Measurements from ENCODE around the gene GIMAP5. TPM values are rescaled to one million over a fixed set of nuclear protein-coding genes. Genes with fewer than 3 reads are reported as not detected.

GIMAP5 gene
- total RNA-seq (2021) (0.24 to 0.46 TPM (median 0.39 TPM) in 3 replicates), Bru-seq, nascent RNA (not detected)
- long read RNA-seq, experiment 1 = 0 reads
- long read RNA-seq, experiment 2 = 0 reads
- long read RNA-seq, experiment 3 = 0 reads

DNA sequence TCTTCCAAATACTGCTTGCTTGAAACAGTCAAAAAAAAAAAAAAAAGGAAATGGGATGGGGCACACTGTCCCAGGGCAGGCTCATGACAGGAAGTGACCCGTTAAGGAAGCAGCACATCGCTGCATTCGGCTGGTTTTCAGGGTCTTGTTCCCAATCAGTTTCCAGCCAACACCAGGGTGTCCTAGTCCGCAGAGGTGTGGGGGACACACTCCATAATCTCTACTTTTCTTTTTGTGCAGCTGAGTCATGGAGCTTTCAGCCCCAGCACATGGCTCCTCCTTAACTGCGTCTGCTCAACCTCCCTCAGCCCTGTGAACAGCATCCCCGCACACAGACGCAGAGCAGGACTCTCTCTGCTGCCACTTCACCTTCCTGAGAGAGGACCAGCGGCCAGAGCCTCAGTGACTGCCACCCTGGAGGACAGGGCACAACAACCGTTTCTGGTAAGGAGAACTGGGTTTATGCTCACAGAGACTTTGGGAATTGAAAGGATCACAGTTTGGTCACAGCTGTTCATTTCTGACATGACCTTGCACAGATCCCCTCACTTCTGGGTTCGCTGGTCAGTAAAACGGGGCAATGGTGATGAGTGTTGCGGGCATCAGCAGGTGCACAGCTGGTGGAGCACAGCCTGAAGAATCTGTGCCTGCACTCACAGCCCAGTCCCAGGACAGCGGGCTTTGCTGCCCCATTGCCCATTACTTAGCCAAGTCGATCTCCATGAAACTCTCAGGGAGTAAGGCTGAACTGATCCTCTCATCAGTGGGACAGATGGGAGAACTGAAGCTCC, at the start of gene GIMAP5:
Gene GIMAP5 (plus strand): TSS at position 154 of the 791 bp plus-strand sequence. CDS start 3,467 bp downstream, outside the sequence.
- TF ChIP-seq, protein P1, sequence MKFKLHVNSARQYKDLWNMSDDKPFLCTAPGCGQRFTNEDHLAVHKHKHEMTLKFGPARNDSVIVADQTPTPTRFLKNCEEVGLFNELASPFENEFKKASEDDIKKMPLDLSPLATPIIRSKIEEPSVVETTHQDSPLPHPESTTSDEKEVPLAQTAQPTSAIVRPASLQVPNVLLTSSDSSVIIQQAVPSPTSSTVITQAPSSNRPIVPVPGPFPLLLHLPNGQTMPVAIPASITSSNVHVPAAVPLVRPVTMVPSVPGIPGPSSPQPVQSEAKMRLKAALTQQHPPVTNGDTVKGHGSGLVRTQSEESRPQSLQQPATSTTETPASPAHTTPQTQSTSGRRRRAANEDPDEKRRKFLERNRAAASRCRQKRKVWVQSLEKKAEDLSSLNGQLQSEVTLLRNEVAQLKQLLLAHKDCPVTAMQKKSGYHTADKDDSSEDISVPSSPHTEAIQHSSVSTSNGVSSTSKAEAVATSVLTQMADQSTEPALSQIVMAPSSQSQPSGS (CRISPR knock-in tag; IDR thresholded peaks at IDR 0.05; ENCODE audit: borderline replicate concordance, low read depth) = no peak
- TF ChIP-seq, protein P2, sequence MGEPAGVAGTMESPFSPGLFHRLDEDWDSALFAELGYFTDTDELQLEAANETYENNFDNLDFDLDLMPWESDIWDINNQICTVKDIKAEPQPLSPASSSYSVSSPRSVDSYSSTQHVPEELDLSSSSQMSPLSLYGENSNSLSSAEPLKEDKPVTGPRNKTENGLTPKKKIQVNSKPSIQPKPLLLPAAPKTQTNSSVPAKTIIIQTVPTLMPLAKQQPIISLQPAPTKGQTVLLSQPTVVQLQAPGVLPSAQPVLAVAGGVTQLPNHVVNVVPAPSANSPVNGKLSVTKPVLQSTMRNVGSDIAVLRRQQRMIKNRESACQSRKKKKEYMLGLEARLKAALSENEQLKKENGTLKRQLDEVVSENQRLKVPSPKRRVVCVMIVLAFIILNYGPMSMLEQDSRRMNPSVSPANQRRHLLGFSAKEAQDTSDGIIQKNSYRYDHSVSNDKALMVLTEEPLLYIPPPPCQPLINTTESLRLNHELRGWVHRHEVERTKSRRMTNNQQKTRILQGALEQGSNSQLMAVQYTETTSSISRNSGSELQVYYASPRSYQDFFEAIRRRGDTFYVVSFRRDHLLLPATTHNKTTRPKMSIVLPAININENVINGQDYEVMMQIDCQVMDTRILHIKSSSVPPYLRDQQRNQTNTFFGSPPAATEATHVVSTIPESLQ (CRISPR knock-in tag; IDR thresholded peaks at IDR 0.05) = no peak
- TF ChIP-seq NR1H2 (CRISPR knock-in tag; IDR thresholded peaks at IDR 0.05) = no peak
- TF ChIP-seq NR3C1 (CRISPR knock-in tag; conservative IDR thresholded peaks at IDR 0.05; ENCODE audit: low read depth) = no peak
- no peak for TF ChIP-seq ZNF423 (CRISPR knock-in tag; IDR thresholded peaks at IDR 0.05)
- TF ChIP-seq CREB1 (CRISPR knock-in tag; IDR thresholded peaks at IDR 0.05) = no peak
- TF ChIP-seq, protein P3, sequence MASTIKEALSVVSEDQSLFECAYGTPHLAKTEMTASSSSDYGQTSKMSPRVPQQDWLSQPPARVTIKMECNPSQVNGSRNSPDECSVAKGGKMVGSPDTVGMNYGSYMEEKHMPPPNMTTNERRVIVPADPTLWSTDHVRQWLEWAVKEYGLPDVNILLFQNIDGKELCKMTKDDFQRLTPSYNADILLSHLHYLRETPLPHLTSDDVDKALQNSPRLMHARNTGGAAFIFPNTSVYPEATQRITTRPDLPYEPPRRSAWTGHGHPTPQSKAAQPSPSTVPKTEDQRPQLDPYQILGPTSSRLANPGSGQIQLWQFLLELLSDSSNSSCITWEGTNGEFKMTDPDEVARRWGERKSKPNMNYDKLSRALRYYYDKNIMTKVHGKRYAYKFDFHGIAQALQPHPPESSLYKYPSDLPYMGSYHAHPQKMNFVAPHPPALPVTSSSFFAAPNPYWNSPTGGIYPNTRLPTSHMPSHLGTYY (CRISPR knock-in tag; IDR thresholded peaks at IDR 0.05) = no peak
- TF ChIP-seq, protein P4, sequence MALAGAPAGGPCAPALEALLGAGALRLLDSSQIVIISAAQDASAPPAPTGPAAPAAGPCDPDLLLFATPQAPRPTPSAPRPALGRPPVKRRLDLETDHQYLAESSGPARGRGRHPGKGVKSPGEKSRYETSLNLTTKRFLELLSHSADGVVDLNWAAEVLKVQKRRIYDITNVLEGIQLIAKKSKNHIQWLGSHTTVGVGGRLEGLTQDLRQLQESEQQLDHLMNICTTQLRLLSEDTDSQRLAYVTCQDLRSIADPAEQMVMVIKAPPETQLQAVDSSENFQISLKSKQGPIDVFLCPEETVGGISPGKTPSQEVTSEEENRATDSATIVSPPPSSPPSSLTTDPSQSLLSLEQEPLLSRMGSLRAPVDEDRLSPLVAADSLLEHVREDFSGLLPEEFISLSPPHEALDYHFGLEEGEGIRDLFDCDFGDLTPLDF (CRISPR knock-in tag; IDR thresholded peaks at IDR 0.05) = no peak
- TF ChIP-seq JUN (CRISPR knock-in tag; IDR thresholded peaks at IDR 0.05) = no peak
- no peak for TF ChIP-seq NFYB (CRISPR knock-in tag; conservative IDR thresholded peaks at IDR 0.05; ENCODE audit: low read depth)
- TF ChIP-seq ZNF396 (CRISPR knock-in tag; IDR thresholded peaks at IDR 0.05; ENCODE audit: borderline replicate concordance) = no peak
- TF ChIP-seq SP1 (CRISPR knock-in tag; conservative IDR thresholded peaks at IDR 0.05) = no peak
- TF ChIP-seq TP53 (CRISPR knock-in tag; IDR thresholded peaks at IDR 0.05) = no peak
- TF ChIP-seq NFE2L1 (CRISPR knock-in tag; IDR thresholded peaks at IDR 0.05) = no peak
- TF ChIP-seq, protein P5, sequence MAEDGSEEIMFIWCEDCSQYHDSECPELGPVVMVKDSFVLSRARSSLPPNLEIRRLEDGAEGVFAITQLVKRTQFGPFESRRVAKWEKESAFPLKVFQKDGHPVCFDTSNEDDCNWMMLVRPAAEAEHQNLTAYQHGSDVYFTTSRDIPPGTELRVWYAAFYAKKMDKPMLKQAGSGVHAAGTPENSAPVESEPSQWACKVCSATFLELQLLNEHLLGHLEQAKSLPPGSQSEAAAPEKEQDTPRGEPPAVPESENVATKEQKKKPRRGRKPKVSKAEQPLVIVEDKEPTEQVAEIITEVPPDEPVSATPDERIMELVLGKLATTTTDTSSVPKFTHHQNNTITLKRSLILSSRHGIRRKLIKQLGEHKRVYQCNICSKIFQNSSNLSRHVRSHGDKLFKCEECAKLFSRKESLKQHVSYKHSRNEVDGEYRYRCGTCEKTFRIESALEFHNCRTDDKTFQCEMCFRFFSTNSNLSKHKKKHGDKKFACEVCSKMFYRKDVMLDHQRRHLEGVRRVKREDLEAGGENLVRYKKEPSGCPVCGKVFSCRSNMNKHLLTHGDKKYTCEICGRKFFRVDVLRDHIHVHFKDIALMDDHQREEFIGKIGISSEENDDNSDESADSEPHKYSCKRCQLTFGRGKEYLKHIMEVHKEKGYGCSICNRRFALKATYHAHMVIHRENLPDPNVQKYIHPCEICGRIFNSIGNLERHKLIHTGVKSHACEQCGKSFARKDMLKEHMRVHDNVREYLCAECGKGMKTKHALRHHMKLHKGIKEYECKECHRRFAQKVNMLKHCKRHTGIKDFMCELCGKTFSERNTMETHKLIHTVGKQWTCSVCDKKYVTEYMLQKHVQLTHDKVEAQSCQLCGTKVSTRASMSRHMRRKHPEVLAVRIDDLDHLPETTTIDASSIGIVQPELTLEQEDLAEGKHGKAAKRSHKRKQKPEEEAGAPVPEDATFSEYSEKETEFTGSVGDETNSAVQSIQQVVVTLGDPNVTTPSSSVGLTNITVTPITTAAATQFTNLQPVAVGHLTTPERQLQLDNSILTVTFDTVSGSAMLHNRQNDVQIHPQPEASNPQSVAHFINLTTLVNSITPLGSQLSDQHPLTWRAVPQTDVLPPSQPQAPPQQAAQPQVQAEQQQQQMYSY (CRISPR knock-in tag; IDR thresholded peaks at IDR 0.05) = no peak
- no peak for TF ChIP-seq GRHL2 (CRISPR knock-in tag; IDR thresholded peaks at IDR 0.05; ENCODE audit: insufficient replicate concordance, severe bottlenecking)
- TF ChIP-seq, protein P6, sequence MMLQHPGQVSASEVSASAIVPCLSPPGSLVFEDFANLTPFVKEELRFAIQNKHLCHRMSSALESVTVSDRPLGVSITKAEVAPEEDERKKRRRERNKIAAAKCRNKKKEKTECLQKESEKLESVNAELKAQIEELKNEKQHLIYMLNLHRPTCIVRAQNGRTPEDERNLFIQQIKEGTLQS (CRISPR knock-in tag; conservative IDR thresholded peaks at IDR 0.05) = no peak
- TF ChIP-seq, protein P7, sequence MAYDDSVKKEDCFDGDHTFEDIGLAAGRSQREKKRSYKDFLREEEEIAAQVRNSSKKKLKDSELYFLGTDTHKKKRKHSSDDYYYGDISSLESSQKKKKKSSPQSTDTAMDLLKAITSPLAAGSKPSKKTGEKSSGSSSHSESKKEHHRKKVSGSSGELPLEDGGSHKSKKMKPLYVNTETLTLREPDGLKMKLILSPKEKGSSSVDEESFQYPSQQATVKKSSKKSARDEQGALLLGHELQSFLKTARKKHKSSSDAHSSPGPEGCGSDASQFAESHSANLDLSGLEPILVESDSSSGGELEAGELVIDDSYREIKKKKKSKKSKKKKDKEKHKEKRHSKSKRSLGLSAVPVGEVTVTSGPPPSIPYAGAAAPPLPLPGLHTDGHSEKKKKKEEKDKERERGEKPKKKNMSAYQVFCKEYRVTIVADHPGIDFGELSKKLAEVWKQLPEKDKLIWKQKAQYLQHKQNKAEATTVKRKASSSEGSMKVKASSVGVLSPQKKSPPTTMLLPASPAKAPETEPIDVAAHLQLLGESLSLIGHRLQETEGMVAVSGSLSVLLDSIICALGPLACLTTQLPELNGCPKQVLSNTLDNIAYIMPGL (CRISPR knock-in tag; IDR thresholded peaks at IDR 0.05) = no peak
- TF ChIP-seq, protein P8, sequence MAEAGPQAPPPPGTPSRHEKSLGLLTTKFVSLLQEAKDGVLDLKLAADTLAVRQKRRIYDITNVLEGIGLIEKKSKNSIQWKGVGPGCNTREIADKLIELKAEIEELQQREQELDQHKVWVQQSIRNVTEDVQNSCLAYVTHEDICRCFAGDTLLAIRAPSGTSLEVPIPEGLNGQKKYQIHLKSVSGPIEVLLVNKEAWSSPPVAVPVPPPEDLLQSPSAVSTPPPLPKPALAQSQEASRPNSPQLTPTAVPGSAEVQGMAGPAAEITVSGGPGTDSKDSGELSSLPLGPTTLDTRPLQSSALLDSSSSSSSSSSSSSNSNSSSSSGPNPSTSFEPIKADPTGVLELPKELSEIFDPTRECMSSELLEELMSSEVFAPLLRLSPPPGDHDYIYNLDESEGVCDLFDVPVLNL (CRISPR knock-in tag; IDR thresholded peaks at IDR 0.05; ENCODE audit: borderline replicate concordance, low read depth) = no peak
- TF ChIP-seq ZBTB21 (CRISPR knock-in tag; IDR thresholded peaks at IDR 0.05; ENCODE audit: borderline replicate concordance) = no peak
- Mint-ChIP-seq H3K9me3 (no peaks in the 10 kb centered on the region), H3K27me3 (ENCODE audit: low read depth) (peaks cover 100% of the 10 kb centered on the region), H3K4me3 (no peak within 1 kb of the TSS), H3K36me3 (no peaks in the 10 kb centered on the region), H3K4me1 (peaks cover 5% of the 10 kb centered on the region; the same call in 1 of the 2 replicates), H3K27ac (no peak within 1 kb of the TSS)
- no peak for ATAC-seq
- ChIA-PET CTCF (interaction anchor here (2.1 kb wide), 1 partner anchor 289 kb away, joined by 6 read pairs; no protein-coding TSS in a partner anchor), POLR2A (interaction anchor here (0.7 kb wide), 1 partner anchor 899 kb away, joined by 4 read pairs; the partner anchor contains the start of gene ZNF862)
- no peak for DNase-seq (ENCODE audit: low spot score)
